CD4-positive, alpha-beta T cell treated with Interleukin-17A for 1 hour (primary cell): Measurements from ENCODE around the gene POPDC2.

Experiments used
- DNase-seq: peaks from one replicate; pipeline ENCODE4 v3.0.0-alpha.2; 2020

The POPDC2 gene

GRCh38 chr3:119639494-119640350 lies 20.7 kb downstream of the POPDC2 start:
- DNase-seq, result no peak

DNA sequence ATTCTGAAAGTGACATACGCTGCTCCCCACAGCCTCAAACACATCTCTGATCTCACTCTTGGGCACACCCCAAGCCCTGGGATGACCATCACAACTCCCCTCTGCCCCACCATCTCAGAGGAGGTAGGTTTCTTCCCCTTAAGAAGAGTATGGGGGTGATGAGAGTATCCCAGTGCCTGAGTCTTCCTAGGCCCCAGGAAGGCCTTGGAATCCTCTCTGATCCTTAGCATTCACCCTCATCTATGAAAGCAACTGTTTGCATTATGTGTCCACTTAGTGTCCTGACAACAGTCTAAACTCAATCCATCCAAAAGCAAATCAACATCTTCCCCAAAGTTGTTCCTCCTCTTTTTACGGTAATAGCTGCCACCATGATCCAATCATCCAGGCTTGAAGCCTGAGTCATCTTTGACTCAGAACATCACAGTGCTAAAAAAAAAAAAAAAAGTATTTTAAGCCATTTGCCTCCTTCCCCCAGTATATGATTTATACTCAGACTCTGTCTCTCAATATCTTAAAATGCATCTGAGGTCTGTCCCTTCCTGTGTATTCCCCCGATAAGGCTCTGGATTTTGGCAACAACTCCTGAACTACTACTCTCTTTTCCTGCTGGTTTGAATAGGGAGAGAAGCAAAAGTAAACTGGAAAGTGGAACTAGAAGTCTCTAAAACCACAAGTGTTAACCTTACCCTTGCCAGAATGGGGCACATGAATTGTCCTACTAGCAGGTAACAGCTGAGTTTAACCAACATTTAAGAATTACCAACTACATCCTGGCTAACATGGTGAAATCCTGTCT lies 22.5 kb downstream of the POPDC2 start:
- peak; percentile 12 for DNase-seq

DNA sequence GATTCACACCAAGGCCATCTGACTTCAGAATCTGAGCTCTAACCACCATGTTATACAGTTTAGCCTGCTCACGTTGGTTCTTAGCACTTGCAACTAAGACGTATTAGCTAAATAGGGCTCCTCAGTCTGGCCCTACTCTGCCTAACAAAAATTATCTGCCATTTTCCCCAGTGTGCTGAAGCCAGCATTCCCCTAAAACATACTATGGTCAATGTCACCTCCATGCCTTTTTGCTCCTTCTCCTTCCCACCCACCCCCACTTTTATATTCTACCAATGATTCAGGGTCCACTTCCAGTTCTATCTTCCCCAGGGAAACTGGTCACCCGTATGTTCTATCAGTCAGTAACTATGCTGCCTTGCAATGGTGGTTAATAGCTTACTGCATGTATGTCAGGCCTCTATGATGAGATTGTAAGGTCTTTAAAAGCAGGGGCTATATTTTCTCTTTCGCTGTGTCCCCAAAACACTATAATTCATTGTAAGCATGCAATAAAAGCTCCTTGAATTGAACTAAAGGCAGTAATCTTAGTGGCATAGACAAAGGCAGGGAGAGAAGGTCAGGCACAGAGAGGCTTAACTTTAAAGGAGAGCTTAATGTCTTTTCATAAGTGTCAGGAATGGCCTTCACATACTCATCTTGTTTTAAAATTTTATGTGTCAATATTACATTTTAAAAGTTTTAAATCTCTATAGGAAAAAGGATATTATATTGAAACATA lies 23.3 kb downstream of the POPDC2 start:
- DNase-seq, result no peak

DNA sequence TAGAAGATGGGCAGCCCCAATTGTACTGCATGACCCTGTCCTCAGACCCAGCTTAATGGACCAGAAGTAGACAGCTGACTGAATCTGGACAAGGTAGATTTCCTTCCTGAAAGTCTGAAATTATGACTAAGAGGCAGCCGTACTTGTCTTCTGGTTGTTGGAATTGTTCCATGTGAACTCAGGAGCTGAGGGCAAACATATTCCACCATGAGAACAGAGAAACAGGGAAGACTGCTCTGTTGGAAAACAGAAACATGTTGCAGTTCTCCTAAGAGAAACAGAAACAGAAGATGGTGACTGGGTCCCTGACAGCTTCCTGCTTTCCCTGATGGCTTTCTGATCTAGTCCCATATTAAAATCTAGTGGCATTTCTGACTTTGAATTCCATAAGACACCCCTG lies 24.1 kb downstream of the POPDC2 start:
- no peak for DNase-seq

DNA sequence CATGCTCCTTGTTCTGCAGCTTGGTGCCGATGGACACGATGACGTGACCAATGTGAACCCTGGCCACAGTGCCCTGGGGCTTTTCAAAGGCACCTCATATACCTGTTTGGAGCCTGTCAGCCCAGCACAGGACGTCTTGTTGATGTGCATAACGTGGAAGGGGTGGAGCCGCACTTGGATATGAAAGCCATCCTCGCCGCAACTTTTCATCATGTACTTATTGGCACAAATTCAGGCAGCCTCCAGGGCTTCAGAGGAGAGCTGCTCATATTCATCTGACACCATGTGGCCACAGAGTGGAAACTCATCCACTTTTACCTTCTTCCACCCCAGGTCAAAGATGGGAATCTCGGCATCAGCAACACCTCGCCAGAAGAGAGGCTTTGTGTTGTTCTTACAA lies 24.7 kb downstream of the POPDC2 start:
- DNase-seq, result no peak

DNA sequence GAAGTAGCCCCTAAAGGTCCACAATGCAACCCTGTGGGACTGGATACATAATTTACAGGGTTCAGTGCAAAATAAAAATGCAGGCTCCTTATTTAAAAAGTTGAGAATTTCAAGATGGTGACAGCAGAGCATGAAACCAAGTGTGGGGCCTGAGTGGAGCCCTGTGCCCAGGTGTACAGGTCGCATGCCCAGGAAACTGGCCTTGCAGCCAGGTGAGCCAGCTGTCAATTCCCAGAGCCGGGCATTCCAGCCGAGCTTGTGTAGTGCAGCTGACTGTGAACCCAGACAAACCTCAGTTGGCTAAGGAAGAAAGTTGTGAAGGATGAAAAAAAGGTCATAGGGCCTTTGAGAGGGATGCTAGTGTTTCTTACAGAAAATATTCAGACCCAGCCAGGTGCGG lies 27.6 kb downstream of the POPDC2 start:
- no peak for DNase-seq

GRCh38 chr3:119632216-119632615 lies 28.2 kb downstream of the POPDC2 start:
- no peak for DNase-seq

DNA sequence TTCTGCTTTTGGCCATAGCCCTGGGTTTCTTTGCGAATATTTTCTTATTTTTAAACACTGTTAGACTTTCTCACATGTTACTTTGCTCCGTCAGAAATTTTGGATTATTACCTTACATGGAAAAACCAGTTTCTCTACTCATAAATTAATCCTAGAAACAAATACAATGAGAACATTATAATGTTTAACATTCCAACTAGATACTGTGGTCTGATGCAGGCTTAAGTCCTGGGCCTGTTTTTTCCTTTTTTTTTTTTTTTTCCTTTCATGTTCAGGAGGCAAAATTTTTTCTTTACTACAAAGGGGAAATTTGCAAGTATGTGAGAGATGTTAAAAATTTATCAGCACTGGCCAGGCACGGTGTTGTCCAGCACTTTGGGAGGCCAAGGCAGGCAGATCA lies 28.9 kb downstream of the POPDC2 start:
- no peak for DNase-seq

DNA sequence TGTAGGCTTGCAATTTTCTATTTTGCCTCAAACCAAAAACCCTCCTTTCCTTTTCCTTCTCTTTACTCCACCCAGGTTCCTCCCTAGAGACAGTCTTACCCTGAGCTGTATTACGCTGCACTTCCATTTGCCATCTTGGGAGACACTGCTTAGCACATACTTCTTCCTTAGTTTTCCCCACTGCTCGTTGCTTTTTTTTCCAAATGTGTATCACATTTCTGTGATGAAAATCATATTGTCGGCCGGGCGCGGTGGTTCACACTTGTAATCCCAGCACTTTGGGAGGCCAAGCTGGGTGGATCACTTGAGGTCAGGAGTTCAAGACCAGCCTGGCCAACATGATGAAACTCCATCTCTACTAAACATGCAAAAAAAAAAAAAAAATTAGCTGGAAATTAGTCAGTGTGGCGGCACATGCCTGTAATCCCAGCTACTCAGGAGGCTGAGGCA lies 29.5 kb downstream of the POPDC2 start:
- no peak for DNase-seq

DNA sequence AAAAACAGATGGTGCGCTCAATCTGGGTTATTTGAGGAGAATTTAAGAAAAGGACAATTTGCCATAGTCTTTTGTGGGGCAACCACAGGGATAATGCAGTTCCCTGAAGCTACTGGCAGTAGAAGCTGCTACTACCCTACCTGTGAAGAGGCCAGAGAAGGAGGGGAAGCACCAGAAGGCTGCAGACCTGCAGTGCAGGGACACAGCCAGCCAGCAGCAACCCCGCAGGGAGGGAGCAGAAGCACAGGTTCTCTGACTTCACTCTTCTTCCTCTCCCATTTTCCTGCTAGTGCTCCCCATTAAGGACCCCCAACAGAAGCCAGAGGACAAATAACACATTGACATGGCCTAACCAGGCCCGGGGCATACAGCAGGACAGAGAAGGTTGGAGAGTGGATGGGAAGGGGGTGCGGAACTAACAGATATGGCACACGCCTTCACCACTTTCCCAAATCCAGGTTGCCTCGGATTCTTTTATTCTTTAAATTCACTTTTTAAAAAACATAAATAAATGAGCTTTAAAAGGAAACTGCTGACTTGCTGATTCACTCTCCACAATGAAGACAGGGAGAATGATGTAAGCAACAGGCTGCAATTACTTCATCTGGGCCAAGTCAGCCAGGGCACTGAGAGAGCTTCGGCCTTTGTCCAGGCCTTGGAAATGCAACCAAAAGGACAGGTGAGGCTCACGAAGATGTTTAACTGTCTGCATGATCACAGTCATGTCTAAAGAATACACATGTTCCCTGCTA lies 30.1 kb downstream of the POPDC2 start:
- no peak for DNase-seq

GRCh38 chr3:119628816-119629445 lies 31.5 kb downstream of the POPDC2 start:
- peak; percentile 36 for DNase-seq

GRCh38 chr3:119628390-119628789 lies 32.0 kb downstream of the POPDC2 start:
- peak; percentile 30 for DNase-seq

DNA sequence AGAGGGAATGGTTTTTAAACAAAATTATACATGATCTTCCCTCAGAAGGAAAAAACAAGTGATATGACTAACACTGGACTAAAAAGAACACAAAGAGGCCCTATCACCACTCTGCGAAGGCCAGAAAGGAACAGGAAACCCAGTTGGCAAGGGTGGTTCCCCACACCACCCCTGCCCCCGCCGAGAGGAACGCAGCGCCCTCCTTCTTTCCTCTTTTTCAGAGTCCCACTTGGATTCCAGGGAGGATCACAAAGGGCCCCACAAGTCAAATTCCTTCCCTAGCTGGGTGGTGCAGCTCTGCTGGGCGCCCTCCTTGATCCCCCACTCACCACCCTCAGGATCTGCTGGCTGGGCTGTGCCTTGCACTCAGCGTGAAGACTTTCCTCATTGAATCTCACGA lies 32.9 kb downstream of the POPDC2 start:
- peak; percentile 36 for DNase-seq

- DNase-seq, result no peak
Measured at GRCh38 chr3:119626196-119626595, 34.2 kb downstream of the POPDC2 start.

DNA sequence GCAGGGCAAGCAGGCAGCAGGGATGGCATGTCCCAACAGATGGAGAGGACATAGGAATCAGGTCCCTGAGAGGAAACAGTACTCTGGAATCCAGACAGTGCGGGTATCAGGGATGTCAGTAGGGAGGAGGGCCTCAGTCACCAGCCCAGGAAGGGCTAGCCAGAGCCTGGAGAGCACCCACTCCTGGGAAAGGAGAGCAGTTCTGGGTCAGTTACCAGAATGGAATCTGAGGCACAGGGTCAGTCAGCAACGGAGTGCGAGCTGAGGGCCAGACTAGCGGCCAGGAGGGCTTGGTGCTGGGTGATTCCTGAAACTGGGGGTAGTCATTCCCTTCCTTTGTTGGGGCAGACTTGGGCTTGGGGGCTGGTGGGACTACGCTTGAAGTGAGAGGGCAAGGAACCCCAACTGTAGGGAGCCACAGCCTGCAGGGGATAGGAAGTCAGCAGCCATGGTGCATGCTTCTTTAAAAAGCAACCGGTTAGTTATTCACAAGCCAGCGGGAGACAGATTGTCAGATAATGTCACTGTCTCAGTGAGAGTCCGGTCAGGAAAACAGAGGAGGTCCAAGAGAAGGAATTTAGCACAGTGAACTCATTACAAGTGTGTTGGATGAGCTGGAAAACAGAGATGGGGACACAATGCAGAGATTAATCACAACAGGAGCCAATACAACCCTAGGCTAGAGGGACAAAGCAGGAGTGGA lies 34.8 kb downstream of the POPDC2 start:
- DNase-seq, result no peak

DNA sequence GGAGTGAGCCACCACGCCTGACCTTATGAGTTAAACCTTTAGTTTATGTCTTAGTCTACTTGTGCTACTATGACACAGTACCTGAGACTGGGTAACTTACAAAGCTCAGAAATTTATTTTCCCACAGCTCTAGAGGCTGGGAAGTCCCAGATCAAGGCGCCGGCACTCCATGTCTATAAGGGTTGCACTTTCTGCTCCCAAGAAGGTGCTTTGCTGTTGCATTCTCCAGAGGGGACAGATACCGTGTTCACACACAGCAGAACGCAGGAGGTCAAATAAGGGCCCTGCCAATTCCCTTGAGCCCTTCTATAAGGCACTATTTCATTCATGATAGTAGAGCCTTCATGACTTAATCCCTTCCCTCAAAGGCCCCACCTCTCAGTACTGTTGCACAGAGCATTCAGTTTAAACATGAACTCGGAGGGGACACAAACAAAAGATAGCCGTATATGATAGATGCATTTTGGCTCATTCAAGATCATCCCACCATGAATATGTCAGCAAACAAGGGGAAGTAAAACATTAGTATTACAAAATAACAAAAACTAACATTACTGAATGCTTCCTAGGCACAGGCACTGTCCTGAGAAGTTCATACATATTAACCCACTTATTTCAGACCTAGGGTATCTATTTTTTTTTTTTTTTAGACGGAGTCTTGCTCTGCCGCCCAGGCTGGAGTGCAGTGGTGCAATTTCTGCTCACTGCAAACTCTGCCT lies 36.2 kb downstream of the POPDC2 start:
- no peak for DNase-seq

DNA sequence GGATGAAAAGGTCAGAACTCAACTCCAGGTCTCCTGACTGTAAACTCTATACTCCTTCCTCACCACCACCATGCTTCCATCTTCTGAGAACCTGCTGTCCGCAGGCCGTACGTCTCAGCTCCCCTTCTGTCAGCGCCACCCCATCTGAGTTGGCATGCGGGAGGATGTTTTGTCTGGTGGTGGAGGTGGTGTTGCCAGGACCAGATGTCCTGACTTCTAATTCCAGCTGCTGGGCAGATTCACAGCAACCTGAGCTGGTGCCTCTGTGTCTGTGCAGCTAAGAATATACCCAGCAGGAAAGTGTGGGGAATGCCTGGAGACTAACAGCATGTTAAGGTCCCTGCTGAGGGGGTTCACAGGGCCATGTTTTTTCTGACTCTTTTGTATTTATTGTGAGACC lies 39.5 kb downstream of the POPDC2 start:
- DNase-seq, result no peak

DNA sequence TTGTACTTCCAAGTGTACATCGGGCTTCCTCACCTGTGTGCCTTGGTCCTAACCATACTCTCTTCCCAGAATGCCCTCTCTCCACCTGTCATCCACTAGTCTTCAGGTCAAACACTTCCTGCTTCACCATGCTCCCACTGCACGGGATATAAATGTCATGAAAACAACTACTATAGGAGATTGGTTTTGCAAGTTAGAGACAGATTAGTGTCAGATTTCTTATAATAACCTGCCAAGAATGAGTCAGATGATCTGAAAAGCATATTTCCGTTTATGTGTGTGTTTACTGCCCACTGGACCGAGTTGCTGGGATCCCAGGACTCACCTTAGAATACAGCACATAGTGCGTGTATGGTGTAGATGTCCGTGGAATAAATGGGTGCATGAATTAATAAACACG lies 41.3 kb downstream of the POPDC2 start:
- DNase-seq, result no peak

GRCh38 chr3:119616056-119616455 lies 44.3 kb downstream of the POPDC2 start:
- no peak for DNase-seq

- no peak for DNase-seq
Measured at GRCh38 chr3:119613872-119614271, 46.5 kb downstream of the POPDC2 start.

DNA sequence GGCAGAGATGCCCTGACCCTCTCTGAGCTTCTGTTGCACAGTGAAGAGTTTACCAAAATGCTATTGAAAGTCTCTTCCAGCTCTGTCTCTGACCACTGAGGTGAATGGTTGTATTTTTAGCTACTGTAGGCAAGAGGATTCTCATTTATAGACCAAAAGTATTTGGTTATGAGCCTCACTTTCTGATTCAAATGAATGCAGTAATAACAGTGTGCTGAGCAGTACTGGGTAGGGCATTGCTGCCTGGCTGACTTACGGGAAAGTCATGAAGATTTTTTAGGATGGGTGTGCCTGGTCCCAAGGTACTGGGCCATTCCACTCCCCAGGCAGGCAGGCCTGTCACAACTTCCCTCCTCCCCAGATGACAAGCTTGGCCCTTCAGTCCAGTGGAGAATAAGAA lies 47.2 kb downstream of the POPDC2 start:
- DNase-seq, result no peak
